CD4-positive, alpha-beta T cell treated with Interleukin-4 for 4 hours (primary cell): Measurements from ENCODE around the gene FAU.
"Not testable (repeated sequence)": the region's sequence is repeated elsewhere in the genome, so short reads cannot be mapped to it uniquely, and the experiment has no call there.

ENCODE experiments used
- DNase-seq: peaks from one replicate; pipeline ENCODE4 v3.0.0-alpha.2; 2020

The FAU gene

DNA sequence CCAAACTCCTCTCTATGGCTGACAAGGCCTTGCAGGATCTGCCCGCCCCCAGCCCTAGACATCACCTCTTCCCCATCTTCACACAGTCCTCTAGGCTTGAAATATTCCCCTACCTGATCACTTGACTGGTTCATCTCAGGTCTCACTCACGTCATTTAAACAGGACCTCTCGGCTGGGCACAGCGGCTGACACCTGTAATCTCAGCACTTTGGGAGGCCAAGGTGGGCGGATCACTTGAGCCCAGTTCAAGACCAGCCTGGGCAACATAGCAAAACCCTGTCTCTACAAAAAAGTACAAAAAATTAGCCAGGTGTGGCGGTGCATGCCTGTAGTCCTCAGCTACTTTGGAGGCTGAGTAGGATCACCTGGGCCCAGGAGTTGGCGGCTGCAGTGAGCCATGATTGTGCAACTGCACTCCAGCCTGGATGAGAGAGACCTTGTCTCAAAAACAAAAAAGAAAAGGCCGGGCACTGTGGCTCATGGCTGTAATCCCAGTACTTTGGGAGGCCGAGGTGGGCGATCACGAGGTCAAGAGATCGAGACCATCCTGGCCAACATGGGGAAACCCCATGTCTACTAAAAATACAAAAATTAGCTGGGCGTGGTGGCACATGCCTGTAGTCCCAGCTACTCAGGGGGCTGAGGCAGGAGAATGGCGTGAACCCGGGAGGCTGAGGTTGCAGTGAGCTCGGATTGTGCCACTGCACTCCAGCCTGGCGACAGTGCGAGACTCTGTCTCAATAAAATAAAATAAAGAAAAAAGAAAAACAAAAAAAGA lies 2.9 kb downstream of the FAU start:
- DNase-seq, result not testable (repeated sequence)

DNA sequence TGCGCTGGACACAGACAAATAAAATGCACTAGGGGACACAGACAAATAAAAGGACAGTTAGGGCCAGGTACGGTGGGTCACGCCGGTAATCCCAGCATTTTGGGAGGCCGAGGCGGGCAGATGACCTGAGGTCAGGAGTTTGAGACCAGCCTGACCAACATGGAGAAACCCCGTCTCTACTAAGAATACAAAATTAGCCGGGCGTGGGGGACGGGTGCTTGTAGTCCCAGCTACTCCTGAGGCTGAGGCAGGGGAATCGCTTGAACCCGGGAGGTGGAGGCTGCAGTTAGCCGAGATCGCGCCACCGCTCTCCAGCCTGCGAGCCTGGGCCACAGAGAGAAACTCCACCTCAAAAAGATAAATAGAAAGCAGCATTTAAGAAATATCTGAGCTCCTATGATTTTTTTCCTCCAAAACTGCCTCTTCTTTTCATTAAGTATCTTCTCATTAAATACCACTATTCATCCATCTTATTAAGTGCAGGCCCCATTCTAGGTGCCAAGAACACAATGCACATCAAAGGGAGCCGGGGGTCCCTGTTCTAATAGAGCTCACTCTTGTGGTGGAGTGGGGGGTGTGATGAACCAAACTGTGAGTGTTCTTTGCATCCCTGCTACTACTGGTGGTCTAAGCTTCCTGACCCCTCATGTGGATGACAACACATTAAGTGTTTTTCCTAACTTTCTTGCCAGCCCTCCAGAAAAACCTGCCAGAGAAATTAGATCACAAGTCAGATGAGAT lies 3.7 kb downstream of the FAU start:
- DNase-seq, result no peak

DNA sequence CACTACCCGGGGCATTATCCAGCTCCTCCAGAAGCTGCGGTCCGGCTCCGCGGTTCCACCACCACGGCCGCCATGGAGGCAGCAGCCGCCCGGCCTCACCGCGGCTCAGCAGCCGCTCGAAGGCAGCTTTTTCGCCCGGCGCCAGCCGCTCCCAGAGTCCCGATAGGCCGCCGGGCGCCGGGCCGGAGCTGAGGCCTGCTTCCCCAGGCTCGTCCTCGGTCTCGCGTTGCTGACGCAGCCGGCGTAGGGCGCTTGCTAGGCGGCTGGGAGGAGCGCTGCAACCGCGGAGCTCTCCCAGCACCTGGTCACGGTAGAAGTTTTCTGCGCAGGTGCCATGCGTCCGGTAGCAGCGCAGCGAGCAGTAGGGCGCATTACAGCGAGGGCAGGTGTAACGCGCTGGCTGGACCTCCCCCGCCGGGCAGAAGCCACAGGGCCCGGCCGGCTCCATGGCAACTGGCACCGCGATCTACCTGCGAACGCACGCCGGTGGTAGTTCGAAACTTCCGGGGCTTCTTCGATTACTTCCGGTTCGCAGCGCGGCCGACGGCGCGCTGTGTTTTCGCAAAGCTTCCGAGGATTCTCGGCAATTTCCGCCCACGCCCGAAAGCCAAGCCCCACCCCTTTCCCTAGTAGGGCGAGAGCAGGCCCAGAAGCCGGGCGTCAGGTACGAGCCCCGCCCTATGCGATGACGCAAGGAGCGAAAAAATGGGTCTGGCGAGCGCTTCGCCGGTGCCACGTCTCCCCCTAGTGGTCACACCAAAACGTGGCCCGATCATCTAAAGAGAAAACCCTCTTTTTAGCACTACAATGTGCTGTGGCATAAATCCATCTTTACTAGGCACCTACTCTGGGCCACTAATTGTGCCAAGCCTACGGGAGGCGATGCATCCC lies 4.5 kb downstream of the FAU start, which contains the start of gene ZNHIT2:
Gene ZNHIT2, minus strand, starts transcription at position 496 of the 891 bp plus-strand sequence. Its CDS starts 48 bp downstream, at position 448.
- DNase-seq, result peak; percentile 100

DNA sequence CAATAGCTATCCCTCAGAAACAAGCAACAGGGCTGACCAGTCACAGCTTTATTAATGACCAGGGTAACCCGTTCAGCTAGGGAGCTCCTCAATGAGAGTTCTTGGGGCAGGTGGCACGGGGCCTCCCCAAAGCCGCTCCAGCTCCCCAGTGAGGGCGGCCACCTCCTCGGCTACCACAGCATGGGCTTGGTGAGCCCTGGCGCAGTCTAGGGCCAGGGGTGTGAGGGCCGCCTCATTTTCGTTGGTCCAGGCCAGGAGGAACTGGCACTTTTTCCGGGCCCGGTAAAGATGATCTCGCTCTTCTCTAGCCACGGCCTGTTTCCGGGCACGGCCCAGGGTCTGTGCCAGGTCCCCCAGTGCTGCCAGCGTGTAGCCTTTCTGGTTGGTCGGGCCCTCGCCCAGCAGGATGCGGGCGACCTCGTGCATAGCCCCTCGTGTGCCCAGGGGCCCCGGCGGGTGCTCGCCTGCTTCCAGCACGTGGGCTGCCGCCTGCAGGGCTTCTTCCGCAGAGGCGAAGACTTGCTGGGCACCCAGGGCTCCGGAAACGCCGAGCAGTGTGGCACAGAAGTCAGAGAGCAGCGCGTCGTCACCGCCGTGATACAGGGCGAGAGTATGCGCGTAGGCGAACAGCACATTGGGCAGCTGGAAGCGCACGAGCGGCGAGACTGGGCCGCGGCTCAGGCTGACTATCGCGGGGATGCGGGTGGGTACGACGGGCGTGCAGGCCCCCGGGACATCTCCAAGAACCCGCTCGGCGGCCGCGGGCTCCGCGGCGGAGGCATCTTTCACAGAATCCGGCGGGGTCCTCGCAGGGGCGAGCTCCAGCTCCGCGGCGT lies 5.3 kb downstream of the FAU start:
- peak; percentile 44 for DNase-seq

DNA sequence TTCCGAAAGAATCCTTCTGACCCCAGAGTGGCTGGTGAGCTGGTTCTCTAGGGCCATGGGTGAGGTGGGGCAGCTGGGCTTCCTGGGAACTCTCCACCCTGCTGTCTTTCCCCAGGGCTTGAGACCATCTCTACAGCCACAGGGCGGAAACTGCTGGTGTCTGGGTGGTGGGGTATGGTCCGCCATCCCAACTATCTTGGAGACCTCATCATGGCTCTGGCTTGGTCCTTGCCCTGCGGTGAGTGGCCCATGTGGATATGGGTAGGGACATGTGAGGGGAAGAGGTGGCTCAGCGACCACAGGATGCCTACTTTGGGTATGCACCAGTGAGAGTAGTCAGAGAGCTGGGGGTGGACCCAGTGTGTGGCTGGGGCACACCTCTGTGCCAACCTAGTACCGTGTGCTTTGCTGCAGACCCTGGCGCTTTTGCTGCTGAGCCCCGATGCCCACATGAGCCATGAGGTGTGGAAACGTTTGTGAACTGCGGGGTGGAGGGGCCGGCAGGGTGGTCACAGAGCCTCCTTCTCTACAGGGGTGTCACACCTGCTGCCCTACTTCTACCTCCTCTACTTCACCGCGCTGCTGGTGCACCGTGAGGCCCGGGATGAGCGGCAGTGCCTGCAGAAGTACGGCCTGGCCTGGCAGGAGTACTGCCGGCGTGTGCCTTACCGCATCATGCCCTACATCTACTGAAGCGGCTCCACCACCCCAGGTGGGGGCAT lies 6.4 kb downstream of the FAU start:
- DNase-seq, result no peak

DNA sequence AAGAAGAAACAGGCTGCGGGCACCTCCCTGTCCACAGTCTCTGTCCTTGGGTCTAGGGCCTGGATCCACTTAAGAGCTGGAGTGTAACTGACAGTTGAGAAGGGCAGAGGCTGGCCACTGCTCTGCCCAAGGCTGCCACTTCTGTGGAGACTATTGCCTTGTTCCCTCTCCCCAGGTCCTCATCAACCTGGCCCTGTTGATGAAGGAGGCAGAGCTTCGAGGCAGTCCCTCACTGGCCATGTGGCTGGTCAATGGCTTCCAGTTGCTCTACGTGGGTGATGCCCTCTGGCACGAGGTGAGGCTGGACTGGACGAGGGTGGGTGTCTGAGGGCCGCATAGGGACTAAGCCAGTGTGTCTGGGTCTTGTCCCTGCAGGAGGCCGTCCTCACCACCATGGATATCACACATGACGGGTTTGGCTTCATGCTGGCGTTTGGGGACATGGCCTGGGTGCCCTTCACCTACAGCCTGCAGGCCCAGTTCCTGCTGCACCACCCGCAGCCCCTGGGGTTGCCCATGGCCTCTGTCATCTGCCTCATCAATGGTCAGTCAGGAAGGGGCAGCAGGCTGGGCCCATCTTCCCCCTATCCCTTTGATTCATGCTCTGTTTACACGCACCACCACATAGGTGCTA lies 7.3 kb downstream of the FAU start:
- no peak for DNase-seq

DNA sequence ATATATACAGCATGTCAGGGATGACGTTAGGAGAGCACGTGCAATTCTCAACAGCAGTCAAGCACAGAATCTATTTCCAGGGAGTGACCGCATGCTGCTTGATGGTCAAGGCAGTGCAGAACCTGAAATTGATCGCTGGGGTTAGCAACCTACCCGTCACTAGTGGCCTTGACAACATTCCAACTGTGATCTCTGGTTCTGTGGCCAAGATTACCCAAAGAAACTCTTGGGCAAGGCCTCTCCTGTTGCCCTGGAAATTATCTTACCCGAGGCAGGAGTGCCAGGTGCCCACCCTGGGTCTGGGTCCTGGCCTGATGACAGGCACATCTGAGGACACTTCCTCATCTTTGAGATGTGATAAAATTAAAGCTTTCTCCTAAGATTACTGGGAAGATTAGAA lies 8.1 kb downstream of the FAU start:
- no peak for DNase-seq

DNA sequence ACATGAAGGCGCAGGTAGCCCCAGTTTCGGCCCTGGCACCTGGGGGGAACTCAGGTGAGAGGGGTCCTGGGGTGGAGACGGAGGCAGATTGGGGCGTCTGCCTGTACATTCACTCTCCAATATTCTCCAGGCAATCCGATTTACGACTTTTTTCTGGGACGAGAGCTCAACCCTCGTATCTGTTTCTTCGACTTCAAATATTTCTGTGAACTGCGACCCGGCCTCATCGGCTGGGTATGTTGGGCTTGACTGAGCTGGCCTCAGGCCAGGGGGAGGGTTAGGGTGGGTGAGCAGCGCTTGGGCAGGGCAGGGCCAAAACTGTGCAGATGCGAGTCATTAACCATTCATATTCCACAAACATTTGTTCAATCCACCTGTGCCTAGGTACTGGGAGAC lies 8.6 kb downstream of the FAU start:
- no peak for DNase-seq

DNA sequence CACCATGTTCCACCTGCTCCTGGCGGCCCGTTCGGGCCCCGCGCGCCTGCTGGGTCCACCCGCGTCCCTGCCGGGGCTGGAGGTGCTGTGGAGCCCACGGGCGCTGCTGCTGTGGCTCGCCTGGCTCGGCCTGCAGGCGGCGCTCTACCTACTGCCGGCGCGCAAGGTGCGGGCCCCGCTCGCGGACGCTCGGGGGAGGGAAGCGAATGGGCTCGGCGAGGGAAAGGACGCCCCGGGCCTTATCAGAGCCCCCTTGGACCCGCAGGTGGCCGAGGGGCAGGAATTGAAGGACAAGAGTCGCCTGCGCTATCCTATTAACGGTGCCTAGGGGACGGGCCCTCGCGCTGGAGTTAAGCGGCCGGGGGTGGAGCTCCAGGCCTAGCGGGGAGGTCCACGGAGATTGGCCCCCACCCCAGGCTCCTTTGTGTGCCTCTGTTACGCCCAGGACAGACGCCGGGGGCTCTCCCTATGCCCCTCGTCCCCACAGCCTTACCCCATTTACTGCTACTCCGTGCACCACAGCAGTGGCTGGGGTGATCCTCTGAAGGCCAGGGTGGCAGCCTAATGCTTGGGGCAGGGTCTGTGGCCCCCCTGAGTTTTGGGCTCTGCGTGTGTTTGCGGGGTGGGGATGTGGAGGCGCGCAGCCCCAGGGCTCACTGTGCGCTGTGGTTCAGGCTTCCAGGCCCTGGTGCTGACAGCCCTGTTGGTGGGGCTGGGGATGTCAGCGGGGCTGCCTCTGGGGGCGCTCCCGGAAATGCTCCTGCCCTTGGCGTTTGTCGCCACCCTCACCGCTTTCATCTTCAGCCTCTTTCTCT lies 9.2 kb downstream of the FAU start:
- DNase-seq, result peak; percentile 64

DNA sequence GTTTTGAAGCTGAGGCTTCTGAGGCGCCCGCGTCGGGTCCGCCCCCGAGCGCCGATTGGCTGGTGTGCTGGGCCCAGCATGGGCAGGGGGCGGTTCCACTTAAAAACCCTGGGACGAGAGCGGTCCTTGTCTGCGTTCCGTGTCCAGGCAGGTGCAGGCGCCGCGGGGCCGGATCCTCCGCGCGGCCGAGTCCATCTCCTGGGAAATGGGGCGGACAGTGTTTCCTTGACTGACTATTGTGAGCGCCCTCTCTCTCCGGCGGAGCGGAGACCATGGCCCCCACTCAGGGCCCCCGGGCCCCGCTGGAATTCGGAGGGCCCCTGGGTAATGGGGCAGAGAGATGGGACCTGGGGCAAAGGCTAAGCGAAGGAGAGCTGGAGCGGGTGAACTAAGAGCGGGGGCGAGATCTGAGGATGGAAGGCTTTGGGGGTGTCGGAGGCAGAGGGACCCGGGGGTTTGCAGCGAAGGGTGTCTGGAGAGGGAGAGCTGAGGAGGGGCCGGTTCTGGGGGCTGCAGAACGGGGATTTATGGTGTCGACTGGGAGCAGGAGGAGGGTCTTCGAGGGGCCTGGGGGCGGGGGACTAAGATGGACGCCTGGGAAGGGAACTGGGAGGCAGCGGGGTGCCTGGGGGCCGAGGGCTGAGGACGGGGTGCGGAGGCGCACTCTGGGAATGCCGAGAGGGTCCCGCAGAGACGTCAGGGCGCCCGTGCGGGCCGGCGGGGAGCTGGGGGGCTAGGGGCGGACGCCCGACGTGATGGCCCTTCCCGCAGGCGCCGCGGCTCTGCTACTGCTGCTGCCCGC lies 10.0 kb downstream of the FAU start, which contains the start of gene TM7SF2:
Gene TM7SF2, plus strand, starts transcription at position 129 of the 802 bp plus-strand sequence. Its CDS starts 144 bp downstream, at position 273.
- DNase-seq, result peak; percentile 92

DNA sequence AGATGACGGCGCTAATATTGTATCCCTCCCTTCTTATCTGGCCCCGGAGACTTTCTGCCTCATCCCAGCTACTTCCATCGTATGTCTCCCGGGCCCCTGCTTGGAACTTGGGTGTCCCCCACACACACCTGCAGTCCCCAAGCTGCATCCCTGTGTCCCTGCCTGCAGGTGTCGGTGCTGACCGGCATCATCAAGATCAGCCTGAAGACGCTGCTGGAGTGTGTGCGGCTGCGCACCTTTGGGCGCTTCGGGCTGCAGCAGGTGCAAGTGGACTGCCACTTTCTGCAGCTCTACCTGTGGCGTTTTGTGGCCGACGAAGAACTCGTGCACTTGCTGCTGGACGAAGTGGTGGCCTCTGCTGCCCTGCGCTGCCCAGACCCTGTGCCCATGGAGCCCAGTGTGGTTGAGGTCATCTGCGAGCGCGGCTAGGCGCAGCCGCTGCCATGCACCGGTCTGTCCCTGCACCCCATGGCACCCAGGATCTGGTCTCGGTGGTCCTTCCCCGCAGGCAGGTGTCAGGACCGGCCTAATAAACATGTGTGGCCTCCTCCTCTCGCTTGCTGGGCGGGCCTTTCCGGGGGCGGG lies 10.7 kb downstream of the FAU start:
- DNase-seq, result no peak

DNA sequence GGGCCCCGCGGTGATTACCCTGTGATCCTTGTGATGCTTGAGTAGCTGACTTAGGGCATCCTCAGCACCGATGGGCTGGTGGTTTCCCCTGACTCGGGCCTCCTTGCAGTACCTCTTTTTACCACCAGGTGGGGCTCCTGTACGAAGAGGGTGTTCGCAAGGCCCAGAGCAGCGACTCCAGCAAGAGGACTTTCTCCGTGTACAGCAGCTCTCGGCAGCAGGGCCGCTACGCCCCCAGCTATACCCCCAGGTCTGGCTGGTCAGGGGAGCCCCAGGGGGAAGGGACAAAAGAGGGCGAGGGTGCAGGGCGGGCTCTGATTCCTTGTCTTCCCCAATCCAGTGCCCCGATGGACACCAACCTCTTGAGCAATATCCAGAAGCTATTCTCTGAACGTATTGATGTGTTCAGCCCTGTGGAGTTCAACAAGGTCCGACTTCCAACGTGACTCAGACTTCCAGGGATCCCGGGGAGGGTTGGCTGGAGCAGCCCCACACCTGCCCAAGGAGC lies 11.5 kb downstream of the FAU start:
- DNase-seq, result peak; percentile 92

DNA sequence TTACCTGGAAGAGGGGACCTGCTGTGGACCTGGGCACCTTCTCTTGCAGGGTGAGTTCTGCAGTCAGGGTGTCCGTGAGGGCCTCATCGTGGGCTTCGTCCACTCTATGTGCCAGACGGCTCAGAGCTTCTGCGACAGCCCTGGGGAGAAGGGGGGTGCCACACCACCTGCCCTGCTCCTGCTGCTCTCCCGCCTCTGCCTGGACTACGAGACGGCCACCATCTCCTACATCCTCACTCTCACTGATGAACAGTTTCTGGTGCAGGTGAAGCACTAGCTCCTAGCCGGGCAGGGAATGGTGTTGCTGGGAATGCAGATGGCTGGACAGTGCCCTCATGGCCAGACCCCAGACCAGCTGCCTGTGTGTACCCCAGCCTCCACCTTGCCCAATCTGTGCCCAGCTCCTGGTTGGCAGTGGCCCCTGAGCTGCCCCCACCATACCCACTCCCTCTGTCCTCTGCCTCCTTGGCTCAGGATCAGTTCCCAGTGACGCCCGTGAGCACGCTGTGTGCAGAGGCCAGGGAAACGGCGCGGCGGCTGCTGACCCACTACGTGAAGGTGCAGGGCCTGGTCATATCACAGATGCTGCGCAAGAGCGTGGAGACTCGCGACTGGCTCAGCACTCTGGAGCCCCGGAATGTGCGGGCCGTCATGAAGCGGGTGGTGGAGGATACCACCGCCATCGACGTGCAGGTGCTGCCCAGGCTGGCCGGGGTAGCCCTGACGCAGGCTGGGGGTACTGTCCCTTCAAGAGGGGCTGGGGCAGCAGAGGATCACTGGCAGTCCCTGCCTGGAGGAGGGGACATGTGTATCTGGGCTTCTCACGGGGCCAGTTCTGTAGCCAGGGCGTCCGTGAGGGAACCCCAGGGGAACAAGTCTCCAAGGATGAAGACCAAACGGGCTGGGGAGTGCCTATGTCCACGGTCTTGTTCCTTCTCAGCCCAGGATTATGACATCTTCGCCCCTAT lies 12.4 kb downstream of the FAU start:
- DNase-seq, result no peak

DNA sequence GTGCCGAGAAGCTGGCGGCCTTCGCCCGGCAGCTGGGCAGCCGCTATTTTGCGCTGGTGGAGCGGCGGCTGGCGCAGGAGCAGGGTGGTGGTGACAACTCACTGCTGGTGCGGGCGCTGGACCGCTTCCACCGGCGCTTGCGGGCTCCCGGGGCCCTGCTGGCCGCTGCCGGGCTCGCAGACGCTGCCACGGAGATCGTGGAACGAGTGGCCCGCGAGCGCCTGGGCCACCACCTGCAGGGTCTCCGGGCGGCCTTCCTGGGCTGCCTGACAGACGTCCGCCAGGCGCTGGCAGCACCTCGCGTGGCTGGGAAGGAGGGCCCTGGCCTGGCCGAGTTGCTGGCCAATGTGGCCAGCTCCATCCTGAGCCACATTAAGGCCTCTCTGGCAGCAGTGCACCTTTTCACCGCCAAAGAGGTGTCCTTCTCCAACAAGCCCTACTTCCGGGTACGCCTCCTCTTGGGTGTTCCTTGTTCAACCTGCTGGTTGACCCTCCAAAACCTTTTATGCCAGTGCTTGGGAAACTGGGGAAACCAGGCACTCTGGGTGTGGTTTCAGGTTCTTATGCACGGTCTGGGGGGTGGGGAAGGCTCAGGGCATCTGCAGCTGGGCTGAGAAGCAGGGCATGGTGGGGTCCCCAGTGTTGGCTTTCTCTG lies 13.3 kb downstream of the FAU start:
- DNase-seq, result no peak

DNA sequence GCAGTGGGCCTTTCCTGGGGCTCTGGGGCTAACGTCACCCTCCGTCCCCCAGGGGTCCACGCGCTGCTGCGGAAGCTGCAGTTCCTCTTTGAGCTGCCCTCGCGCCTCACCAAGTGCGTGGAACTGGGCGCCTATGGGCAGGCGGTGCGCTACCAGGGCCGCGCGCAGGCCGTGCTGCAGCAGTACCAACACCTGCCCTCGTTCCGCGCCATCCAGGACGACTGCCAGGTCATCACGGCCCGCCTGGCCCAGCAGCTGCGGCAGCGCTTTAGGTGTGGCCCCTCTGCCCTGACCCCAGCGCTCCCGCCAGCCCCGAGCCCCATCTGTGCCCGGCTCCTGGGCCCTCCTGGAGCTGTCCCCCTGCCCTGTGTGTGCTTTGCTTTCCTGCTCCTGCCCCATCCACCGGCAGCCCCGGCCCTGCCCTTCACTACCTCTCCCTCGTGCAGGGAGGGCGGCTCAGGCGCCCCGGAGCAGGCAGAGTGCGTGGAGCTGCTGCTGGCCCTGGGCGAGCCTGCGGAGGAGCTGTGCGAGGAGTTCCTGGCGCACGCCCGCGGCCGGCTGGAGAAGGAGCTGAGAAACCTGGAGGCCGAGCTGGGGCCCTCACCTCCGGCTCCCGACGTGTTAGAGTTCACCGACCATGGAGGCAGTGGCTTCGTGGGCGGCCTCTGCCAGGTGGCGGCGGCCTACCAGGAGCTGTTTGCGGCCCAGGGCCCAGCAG lies 14.0 kb downstream of the FAU start:
- no peak for DNase-seq

DNA sequence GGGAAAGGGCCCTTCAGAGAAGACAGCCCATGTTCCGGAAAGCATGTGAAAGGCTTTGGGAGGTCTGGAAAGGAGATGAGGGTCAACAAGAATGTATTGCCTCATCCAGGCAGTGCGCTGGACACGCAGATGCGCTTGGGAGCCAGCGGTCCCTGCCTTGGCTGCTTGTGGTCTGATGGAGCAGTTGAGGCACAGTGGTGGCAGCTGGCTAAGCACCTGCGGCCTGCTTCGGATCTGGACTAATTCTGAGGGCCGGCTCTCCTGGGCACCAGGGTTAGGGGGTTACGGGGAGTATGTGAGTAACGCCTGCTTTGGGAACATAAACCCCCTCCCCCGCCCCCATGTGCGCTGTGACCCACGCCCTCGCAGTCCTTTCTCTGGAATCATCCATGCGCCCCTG lies 14.9 kb downstream of the FAU start:
- DNase-seq, result no peak
